IMR-90 (cell line): ENCODE data around the gene FTO.

ENCODE experiments used
- CHD1 ChIP-seq: IDR thresholded peaks from 2 replicates; pipeline ENCODE4 v1.6.1; 2012; ENCODE audit warnings: low read depth, low read length, improper control_type of control experiment
- MAFK ChIP-seq: IDR thresholded peaks from 2 replicates; pipeline ENCODE4 v1.6.1; 2012; ENCODE audit warnings: low read depth, low read length, improper control_type of control experiment
- MXI1 ChIP-seq: IDR thresholded peaks from 2 replicates; pipeline ENCODE4 v1.6.1; 2012; ENCODE audit warnings: low read depth, mild to moderate bottlenecking, low read length, moderate library complexity, borderline replicate concordance
- POLR2A ChIP-seq: IDR thresholded peaks from 2 replicates; pipeline ENCODE4 v1.6.1; 2012; ENCODE audit warnings: mild to moderate bottlenecking, low read depth, low read length
- RAD21 ChIP-seq: IDR thresholded peaks from 2 replicates; pipeline ENCODE4 v1.6.1; 2012; ENCODE audit warnings: low read length, improper control_type of control experiment
- SMC3 ChIP-seq: fragments of 150-350 bp; IDR thresholded peaks from 2 replicates; pipeline ENCODE4 v1.6.1; 2016; ENCODE audit warnings: low read depth, mild to moderate bottlenecking, antibody characterized with exemption, low read length, moderate library complexity
- TF ChIP-seq, protein P1 (sequence below): conservative IDR thresholded peaks from 2 replicates; pipeline ENCODE4 v1.5.1; 2012; ENCODE audit warnings: mild to moderate bottlenecking, low read depth, low read length, improper control_type of control experiment
- TF ChIP-seq, protein P2 (sequence below): fragments of 150-350 bp; IDR thresholded peaks from 2 replicates; pipeline ENCODE4 v1.6.1; 2017; ENCODE audit warnings: mild to moderate bottlenecking, antibody characterized with exemption, low read length, low read depth

DNA sequence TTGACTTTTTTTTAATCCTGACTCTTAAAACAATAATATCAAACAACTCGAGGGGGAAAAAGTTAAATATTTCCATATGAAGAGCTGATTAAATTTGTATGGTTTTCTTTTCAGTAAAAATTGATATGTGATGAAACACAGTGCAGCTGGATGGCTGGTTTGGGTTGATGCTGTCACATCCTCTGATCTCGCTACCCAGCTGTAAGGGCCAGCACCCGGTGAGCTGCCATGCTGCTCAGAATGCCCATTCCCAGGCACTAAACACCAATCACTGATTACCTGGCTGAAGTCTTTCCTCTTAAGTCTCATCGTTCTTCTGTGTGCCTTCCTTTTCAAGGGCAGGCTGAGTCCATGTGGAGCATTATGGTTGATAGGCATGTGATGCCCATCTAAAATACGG is 348.3 kb downstream of the FTO start:
- TF ChIP-seq SMC3 (no peak), RAD21 (no peak), MXI1 (no peak), CHD1 (no peak), POLR2A (no peak), MAFK (no peak)
- TF ChIP-seq, protein P1, sequence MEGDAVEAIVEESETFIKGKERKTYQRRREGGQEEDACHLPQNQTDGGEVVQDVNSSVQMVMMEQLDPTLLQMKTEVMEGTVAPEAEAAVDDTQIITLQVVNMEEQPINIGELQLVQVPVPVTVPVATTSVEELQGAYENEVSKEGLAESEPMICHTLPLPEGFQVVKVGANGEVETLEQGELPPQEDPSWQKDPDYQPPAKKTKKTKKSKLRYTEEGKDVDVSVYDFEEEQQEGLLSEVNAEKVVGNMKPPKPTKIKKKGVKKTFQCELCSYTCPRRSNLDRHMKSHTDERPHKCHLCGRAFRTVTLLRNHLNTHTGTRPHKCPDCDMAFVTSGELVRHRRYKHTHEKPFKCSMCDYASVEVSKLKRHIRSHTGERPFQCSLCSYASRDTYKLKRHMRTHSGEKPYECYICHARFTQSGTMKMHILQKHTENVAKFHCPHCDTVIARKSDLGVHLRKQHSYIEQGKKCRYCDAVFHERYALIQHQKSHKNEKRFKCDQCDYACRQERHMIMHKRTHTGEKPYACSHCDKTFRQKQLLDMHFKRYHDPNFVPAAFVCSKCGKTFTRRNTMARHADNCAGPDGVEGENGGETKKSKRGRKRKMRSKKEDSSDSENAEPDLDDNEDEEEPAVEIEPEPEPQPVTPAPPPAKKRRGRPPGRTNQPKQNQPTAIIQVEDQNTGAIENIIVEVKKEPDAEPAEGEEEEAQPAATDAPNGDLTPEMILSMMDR = no peak
- TF ChIP-seq, protein P2, sequence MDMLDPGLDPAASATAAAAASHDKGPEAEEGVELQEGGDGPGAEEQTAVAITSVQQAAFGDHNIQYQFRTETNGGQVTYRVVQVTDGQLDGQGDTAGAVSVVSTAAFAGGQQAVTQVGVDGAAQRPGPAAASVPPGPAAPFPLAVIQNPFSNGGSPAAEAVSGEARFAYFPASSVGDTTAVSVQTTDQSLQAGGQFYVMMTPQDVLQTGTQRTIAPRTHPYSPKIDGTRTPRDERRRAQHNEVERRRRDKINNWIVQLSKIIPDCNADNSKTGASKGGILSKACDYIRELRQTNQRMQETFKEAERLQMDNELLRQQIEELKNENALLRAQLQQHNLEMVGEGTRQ = no peak
